GM19043 (cell line): Measurements from ENCODE around the gene CAMTA1.

Experiments
- ATAC-seq: cut with Tn5 transposase; IDR thresholded peaks from one replicate; pipeline ENCODE4 v1.9.1; 2021; ENCODE audit warnings: low read depth; ENCODE audit not compliant: unreplicated experiment

The CAMTA1 gene

DNA sequence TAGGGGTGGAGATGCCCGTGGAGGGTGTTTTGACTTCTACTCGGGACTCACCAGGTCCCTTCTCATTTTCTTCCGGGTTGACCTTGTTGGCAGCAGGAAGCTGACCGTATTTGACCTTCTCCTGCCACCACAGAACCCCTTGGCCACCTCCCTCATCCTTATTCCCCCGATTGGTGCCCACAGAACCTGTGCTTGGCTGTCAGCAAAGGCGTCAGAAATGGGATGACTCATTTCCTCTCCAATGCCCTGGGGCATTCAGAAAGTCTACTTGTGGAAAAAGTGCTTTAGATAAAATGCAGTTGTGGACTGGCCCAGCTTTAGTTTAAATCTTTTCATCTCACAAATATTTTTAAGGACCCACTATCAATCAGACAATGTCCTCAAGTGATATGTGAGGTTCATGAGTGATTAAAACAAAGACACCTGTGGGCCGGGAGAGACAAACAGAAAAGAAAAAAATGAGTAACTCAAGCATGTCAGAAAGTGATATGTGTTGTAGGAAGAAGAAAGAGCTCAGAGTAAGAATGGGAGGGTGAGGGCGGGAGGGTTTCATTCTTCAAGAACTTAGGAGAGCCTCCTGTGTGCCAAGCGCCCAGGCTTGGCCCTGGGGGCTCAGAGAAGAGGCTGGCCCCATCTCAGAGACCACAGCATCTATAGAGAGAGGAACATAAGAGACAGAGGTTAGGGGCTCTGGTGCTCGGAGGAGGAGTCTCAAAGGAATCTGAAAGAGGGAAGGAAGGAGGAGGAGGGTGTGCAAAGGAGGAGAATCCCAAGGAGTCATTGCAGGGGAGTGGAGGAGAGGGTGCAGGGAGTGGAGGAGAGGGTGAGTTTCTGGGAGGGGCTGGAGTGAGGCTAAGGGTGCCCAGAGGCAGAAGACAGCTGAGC is 764.3 kb downstream of the CAMTA1 start:
- ATAC-seq: no peak

DNA sequence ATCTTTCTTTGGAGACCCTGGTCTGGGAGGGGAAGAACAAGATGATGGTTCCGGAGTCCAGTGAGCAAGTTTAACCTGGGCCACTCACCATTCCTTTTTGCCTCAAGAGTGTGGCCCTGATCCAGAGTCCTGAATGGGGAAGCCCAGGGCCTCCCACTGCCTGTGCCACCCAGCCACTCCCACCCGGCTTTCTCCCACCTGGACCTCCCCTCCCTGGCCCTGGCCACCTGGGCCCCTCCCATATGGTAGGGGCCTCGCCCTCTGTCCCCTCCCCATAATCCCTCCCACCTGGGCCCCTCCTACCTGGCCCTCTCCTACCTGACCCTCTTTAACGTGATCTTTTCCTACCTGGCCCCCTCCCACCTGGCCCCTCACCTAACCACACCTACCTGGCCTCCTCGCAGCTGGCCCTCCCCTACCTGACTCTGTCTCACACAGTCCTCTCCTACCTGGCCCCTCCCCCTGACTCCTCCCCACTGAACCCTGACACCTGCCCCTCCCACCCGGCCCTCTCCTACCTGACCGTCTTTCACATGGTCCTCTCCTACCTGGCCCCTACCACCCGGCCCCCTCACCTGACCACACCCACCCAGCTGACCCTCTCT is 765.1 kb downstream of the CAMTA1 start:
- ATAC-seq: no peak

DNA sequence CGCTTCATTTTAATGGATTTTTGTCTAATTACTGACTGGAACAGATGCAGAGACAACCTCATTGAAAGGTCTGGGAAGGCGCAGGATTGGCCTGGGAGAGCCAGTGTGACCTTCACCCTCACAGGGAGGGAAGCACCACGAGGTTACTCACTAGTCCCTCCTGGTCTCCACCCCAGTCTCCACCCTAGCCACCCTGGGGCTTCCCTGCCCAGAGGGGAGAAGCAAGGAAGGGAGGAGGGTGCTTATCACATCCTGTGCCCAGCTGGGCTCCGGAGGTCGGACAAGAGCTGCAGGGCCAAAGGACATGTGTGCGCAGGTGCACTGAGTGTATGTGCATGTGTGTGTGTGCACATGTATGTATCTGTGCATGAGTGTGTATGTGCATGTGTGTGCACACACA is 765.7 kb downstream of the CAMTA1 start:
- no peak for ATAC-seq

DNA sequence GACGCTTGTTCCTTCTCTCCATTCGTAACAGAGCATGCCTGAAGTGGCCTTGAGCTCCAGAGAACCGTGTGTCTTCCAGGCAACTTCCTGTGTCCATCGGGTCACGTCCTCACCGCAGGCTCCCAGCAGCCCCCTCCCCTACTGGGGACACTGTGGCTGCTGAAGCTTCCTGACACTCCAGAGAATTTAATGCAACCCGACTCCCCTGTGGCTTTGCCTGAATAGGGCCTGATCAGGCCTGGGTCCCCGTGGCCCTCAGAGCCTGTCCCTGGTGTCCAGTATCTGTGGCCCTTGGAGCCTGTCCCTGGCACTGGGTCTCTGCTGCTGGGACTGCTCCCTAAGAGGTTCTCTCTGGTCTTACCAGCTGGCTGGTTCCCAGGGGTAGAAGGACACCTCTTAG is 766.2 kb downstream of the CAMTA1 start:
- no peak for ATAC-seq

DNA sequence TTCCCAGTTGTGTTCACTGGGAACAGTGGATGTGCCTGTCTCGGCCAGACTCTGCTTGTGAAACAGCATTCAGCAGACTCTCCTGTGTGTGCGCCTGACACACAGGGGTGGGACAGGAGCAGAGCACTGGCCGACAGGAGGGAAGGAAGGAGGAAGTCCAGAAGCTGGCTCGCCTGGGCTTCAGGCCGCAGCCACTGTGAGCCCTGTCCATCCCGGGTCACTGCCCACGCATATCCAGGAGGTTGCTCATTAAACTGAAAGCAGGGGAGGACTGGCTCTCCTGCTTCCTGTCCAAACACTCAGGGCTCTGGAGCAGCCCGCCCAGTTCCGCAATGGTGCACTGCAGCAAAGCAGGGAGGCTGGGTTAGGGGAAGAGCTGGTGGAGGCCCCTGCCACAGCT is 767.1 kb downstream of the CAMTA1 start:
- ATAC-seq: no peak

DNA sequence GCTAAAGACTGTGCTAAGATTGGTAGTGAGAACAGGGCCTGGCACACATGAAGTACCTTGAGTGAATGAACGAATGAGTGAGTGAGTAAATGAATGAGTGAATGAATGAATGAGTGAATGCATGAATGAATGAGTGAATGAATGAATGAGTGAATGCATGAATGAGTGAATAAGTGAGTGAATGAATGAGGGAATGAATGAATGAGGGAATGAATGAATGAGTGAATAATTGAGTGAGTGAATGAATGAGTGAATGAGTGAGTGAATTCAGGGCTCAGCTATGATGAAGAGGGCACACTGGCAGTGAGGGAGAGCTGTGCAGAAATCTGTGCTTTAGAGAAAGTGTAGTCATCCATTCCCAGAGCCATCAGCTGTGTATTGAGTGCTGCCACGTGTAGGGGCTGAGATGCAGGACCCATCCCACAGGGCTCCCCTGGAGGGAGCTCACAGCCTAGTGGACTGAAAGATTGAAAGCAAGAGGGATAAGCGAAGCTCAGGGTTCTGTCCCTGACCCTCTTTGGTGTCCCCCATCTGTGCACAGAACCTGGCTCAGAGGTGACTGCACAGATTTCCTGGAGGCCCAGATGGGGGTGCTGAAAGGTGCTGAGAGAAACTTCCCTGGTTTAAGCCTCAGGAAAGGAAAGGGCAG is 767.9 kb downstream of the CAMTA1 start:
- ATAC-seq: no peak

DNA sequence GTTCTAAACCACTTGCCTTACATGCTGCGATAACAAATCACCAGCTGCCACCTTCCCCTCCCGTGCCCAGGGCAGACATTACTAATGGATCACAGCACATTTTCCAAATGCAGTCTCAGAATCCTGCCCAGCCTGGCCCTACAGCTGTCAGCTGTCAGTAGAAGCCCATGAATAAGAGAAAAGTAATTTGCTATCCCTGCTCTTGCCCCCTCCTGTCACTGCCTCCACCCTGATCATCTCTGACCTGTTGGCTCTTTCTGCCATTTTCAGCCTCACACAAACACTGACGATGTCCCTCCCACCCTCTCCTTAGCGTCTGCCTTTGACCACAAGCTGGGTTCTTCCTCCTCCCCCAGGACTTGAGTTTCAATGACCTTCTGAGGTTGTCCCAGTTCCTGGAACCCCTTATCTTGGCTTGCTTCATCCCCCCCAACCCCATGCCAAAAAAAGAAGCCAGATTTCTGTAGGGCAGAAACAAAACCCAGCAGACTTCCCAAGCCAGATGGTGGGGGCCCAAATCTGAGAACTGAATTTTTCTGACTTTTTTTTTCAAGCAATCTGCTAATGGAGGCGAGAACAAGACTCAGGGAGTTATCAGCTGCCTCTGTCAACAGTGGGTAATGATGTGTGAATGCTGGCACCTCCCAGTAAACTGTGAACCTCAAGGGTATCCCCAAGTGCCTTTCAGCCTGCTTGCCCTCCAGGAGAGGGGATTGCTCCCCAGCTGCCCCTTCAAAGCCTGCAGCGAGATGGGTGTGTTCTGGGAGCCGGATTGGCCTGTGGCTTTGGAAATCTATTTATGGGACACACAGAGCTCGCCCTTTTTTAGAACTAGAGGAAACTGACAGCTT is 769.4 kb downstream of the CAMTA1 start:
- no peak for ATAC-seq

DNA sequence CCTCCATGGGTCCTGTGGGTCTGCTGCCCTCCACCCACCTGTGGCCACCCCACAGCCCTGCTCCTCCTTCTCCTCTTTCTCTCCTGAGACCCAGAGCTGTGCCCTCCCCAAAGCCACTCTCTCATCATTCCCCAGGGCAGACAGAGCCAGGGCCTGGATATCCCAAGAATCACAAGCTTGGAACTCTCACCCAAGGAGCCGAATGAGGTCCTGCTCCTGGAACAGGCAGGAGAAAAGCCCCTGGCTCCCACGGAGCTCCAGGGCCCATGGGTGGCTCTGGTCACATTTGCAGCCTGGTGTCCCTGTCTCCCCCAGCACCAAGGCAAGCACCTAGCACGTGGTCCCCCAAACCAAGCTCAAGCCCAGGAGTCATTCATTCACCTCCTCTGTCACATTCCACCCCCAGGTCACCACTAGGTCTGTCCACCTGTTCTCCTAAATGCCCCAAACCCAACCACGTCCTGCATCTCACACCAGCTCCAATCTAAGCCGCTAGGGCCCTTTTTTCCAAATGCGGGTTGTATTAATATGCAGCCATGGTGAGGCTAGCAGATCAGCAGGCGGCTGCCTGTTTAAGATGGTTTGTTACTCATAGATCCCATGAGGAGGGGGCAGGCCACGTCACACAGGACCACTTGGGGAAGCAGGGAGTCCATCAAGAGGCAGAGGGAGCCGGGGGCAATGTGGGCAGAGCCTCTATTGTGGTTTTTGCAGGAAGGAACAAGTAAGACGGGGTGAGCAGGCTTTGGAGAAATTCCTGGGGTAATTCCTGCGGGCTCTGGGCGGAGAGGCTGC is 770.3 kb downstream of the CAMTA1 start:
- no peak for ATAC-seq

DNA sequence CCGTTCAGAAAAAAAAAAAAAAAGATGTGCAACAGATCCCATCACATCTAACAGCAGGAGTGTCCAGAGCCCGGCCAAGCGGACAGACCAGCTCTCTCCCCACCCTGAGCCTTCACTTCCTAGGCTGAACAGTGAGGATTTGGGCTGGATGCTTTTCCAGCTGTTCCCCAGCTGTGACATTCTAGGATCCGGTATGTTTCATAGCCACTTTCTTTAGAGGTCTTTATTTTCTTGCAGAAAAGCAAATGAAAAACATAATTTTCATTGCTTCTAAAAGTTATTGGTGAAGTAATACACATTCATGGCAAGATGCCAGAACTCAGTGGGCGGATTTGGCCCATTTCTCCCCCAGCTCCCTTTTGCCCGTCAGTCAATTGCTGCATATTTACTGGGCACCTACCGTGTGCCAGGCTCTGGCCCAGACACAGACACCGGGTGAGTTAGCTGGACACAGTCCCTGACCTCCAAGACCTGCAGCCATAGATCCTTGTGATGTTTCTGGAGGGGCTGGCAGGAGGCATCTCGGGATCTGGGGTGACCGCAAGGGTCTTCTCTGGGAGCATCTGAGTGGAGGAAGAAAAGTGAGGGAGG is 772.1 kb downstream of the CAMTA1 start:
- ATAC-seq: no peak

DNA sequence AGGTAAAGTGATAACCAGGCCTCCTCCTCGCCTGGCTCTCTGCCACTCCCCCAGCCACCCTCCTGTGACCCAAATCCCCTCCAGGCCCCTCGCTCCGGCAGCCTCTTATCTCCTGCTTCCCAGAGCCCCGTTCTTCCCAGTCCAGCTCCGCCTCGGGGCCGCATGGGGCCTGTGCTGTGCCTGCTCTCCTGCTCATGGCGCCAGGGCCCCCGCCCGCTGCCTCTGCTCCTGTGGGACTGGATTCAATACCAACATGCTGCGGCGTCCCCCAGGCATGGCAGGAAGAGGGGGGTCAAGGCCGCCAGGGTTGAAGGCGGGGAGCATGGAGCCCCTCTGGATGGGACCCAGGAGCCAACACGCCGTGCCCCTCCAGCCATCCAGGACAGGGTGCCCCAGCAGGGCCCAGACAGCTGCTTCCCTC is 772.8 kb downstream of the CAMTA1 start:
- ATAC-seq: no peak

DNA sequence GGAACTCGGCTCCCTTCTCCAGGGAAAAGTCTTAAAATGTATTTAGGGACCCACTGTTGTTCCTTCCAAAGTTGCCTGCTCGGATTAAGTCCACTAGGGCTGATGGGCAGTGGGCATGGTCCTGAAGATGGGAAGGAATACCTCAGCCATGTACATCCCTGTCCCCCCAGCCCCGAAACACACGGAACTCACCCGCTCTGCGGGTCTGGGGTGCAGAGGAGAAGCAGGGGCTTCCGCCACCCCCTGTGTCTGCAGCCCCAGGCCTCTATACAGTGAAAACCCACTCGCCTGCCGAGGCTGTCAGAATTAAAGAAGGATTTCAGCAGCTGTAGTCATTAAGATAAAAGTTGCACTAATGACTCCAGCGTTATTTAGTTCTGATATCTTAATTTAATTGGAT is 773.2 kb downstream of the CAMTA1 start:
- ATAC-seq: no peak

DNA sequence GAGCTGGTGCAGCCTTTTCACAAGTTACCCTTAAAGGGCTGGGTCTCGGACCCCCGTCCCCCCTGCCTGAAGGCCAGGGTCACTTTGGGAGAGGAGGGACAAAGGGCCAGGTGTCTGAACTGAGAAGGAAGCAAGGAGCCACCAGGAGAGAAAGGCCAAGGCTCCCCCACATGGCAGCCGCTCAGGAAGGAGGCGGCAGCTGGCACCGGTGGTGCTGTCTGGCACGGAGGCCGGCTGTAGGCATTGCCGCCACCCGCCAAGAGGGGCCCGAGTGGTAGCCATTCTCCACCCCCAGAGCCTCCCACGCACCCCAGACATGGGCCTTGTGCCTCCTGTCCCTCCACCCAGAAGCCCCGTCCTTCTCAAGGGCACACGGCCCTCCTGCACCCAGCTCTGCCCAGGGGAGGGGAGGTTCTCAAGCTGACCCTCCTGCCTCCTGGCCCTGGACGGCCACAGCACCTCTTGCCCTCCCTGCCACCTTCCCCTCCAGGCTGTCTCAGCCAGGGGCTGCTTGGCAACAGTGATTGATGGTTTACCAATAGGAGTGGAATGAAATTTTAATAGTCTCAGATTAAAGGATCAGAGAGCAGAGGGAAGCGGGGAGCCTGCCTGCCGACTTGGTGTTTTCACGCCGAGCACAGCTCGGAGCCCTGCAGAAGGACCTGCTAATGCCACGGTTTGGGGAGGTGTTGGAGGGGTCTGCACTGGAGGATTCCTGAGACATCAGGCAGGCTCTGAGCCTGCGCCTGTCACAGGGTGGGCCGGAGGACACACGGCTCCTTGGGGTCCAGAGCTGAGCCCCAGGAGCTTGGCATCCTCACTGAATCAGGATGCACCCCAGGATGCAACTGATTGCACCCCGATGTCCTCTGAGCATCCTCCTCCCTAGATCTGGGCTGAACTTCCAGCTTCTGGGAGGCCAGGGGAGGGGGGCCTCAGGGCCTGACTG is 773.9 kb downstream of the CAMTA1 start:
- no peak for ATAC-seq

DNA sequence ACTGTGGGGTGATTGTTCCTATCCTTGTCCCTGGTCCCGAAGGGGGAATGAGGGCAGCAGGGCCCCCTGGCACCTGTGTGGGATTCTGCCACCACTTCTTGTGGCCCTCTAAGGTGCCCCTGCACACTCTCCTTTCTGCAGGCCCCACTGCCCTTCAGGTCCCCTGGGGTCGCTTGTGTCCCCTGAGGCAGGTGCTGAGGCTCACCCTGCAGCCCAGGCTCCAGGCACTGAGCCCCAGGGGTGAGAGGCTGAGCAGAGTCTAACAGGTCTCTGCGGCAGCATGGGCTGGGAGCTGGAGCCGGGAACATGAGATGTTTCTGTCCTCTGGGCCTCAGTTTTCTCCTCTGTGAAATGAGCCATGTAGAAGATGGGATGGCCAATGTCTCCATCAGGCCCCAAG is 774.9 kb downstream of the CAMTA1 start:
- no peak for ATAC-seq

DNA sequence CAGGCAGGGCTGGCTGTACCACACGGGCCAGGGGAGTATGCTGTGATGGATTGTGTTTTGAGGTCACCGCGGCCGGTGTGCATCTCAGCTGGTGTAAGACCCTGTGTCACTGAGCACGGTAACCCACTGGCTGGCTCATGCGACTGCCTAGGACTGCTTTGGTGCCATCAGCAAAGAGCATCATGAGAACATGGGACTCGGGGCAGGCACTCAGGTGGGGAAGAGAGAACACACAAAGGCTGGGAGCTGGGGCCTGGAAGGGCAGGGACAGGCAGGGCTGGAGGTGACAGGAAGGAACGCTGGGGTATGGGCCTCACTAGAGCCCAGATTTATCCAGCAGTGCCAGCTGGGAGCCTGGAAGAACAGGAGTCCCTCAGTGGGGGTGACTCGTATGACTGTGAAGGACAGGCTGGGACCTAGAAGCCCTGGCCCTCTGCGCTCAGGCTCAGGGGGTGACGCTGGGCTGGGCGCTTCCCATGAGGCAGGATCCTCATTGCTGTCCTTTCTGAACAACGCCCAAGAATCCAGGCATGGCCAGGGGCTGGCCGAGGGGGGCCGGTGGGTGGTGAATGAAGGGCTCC is 775.4 kb downstream of the CAMTA1 start:
- ATAC-seq: no peak

DNA sequence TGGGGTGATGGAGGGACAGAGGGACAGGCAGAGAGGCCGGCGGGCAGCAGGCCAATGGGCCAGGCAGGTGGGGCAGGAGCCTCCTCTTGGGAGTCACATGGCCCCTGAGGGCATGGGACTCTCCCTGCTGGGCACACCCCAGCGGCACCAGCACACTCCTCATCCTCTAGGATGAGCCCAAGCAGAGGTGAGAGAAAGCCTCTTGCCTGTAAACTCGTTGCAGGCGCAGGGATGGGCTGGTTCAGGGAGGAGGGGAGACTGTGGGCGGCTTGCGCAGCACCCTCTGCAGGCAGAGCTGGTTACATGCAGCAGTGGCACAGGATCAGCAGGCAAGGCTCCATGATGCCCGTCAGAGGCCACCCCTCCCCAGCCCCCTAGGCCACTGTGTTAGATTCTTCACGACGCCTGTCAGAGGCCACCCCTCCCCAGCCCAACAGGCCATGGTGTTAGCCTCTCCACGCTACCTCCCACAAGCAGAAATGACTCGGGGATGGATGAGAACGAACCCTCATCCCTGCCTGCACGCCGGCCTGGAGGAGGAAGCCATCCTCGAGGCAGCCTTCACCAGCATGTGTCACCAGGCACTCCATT is 776.2 kb downstream of the CAMTA1 start:
- ATAC-seq: no peak

DNA sequence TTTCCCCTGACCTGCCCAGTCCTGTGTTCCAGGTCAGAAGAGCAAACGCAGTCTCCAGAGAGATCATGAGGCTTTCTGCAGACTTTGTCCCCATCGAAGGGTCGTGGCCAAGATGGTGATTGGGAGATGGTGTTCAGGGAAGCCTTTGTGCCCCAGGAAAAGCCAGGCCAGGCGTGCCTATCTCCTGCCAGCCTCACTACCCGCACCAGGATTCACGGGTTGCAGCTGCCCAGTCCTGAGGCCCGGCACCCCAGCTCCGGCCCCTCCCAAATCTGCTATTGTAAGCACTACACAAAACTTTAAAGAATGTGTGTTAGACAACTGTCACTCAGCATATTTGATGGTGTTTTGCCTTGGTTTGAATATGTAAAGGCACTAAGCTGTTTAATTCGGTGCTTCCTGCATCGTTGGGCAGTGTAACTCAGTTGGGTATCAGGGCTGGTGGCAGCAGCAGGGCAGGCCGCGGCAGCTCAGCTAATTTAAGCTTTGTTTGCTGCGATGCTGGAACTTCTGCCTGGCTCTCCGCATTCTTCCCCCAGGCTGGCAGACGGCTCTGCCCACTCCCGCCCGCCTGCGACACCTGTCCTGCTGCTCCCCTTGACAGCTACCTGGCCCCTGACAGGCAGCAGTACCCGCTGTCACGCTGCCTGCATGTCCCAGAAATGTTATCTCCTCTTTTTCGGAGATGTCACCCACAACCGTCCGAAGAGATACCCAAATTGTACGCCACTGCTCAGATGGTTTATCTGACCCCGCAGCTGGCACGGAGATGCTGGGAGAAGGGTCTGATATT is 776.9 kb downstream of the CAMTA1 start:
- ATAC-seq: no peak
